Dermis blood vessel endothelial cell (primary cell): ENCODE results near the gene LYSMD1. TPM values are rescaled to one million over a fixed set of nuclear protein-coding genes. Genes with fewer than 3 reads are reported as not detected.

ENCODE experiments used
- DNase-seq: peaks from one replicate; pipeline ENCODE4 v3.0.0; 2010
- total RNA-seq: library from RNA; depleted of rRNA; stranded (reverse); fragments of >200 nt; gene quantifications from 2 replicates; pipeline ENCODE4 v1.2.3, GENCODE V29; 2014

Gene LYSMD1
- total RNA-seq, 1 donor from 2014 or later = 5.3 TPM

- DNase-seq = no peak
Measured at GRCh38 chr1:151135433-151136385, 30.0 kb downstream of the LYSMD1 start.

GRCh38 chr1:151134991-151135390 lies 30.7 kb downstream of the LYSMD1 start:
- no peak for DNase-seq

GRCh38 chr1:151134396-151134795 lies 31.3 kb downstream of the LYSMD1 start:
- no peak for DNase-seq

- no peak for DNase-seq
Measured at GRCh38 chr1:151133018-151133806, 32.5 kb downstream of the LYSMD1 start.

GRCh38 chr1:151132335-151133017 lies 33.2 kb downstream of the LYSMD1 start:
- no peak for DNase-seq

- DNase-seq = peak; percentile 35
Measured at GRCh38 chr1:151131701-151132334, 33.9 kb downstream of the LYSMD1 start.

GRCh38 chr1:151130987-151131586 lies 34.6 kb downstream of the LYSMD1 start:
- peak; percentile 94 for DNase-seq

- DNase-seq = no peak
Measured at GRCh38 chr1:151128800-151129199, 36.9 kb downstream of the LYSMD1 start.

- no peak for DNase-seq
Measured at GRCh38 chr1:151124763-151125403, 40.8 kb downstream of the LYSMD1 start.

- DNase-seq = no peak
Measured at GRCh38 chr1:151113877-151114276, 51.8 kb downstream of the LYSMD1 start.

Other genes starting within 250 kb of the LYSMD1 start
- gene SETDB1, start 239.5 kb downstream of the LYSMD1 start, total RNA-seq = 38.1 and 45.3 TPM in 2 replicates
- gene CERS2, start 191.1 kb downstream of the LYSMD1 start, total RNA-seq = 71.6 and 96.6 TPM in 2 replicates
- not detected in 2 replicates for gene ANXA9, start 183.6 kb downstream of the LYSMD1 start, total RNA-seq
- gene MINDY1, start 159.0 kb downstream of the LYSMD1 start, total RNA-seq = 10.0 and 15.0 TPM in 2 replicates
- gene PRUNE1, start 157.5 kb downstream of the LYSMD1 start, total RNA-seq = 6.0 and 8.7 TPM in 2 replicates
- gene BNIPL, start 129.3 kb downstream of the LYSMD1 start, total RNA-seq = 0.17 and 0.33 TPM in 2 replicates
- gene C1orf56, start 118.2 kb downstream of the LYSMD1 start, total RNA-seq = 1.1 and 1.4 TPM in 2 replicates
- gene CDC42SE1, start 106.3 kb downstream of the LYSMD1 start, total RNA-seq = 63.1 and 78.6 TPM in 2 replicates
- 1.2 and 3.6 TPM in 2 replicates for gene MLLT11, start 105.5 kb downstream of the LYSMD1 start, total RNA-seq
- gene GABPB2, start 95.1 kb downstream of the LYSMD1 start, total RNA-seq = 6.3 and 10.7 TPM in 2 replicates
- gene SEMA6C, start 19.3 kb downstream of the LYSMD1 start, total RNA-seq = 21.3 and 33.4 TPM in 2 replicates
- 0.14 TPM in 1 of 2 replicates, not detected in the other for gene TNFAIP8L2, start 9.3 kb downstream of the LYSMD1 start, total RNA-seq
- gene SCNM1, start 242 bp upstream of the LYSMD1 start, total RNA-seq = 21.1 and 23.8 TPM in 2 replicates
- gene TMOD4, start 10.1 kb upstream of the LYSMD1 start, total RNA-seq = 0.56 TPM in 1 of 2 replicates, not detected in the other
- 46.8 and 64.3 TPM in 2 replicates for gene VPS72, start 24.3 kb upstream of the LYSMD1 start, total RNA-seq
- 44.4 and 57.6 TPM in 2 replicates for gene PIP5K1A, start 32.6 kb upstream of the LYSMD1 start, total RNA-seq
- gene PSMD4, start 88.8 kb upstream of the LYSMD1 start, total RNA-seq = 231 and 242 TPM in 2 replicates
- 12.6 and 16.6 TPM in 2 replicates for gene ZNF687, start 116.4 kb upstream of the LYSMD1 start, total RNA-seq
- 45.5 and 55.3 TPM in 2 replicates for gene PI4KB, start 161.5 kb upstream of the LYSMD1 start, total RNA-seq
- gene RFX5, start 181.3 kb upstream of the LYSMD1 start, total RNA-seq = 68.8 and 73.3 TPM in 2 replicates
- gene SELENBP1, start 206.8 kb upstream of the LYSMD1 start, total RNA-seq = 5.3 TPM in 2 replicates
- 322 and 414 TPM in 2 replicates for gene PSMB4, start 233.7 kb upstream of the LYSMD1 start, total RNA-seq